Limb (tissue), 2 donors: ENCODE data around the gene ZNF333.
"Not testable (repeated sequence)": the region's sequence is repeated elsewhere in the genome, so short reads cannot be mapped to it uniquely, and the experiment has no call there.

Experiments used
- DNase-seq, 2 donors: peaks; one replicate each; pipeline ENCODE4 v3.0.0-alpha.2; 2016; ENCODE audit errors: extremely low spot score in 2 of 2

ZNF333 gene

GRCh38 chr19:14699641-14700040 lies 9.8 kb downstream of the ZNF333 start:
- no peak for DNase-seq

- no peak for DNase-seq
Observed at GRCh38 chr19:14700711-14701375, 11.0 kb downstream of the ZNF333 start.

GRCh38 chr19:14703833-14704232 lies 14.0 kb downstream of the ZNF333 start:
- DNase-seq: no peak

- DNase-seq: no peak
Observed at GRCh38 chr19:14704450-14704849, 14.6 kb downstream of the ZNF333 start.

GRCh38 chr19:14715841-14716240 lies 26.0 kb downstream of the ZNF333 start:
- no peak for DNase-seq

- DNase-seq: no peak
Observed at GRCh38 chr19:14718522-14719116, 28.8 kb downstream of the ZNF333 start.

- no peak for DNase-seq
Observed at GRCh38 chr19:14719162-14719561, 29.3 kb downstream of the ZNF333 start.

- no peak for DNase-seq
Observed at GRCh38 chr19:14722127-14722526, 32.3 kb downstream of the ZNF333 start.

GRCh38 chr19:14728595-14728994 lies 38.7 kb downstream of the ZNF333 start:
- no peak for DNase-seq

- no peak for DNase-seq
Observed at GRCh38 chr19:14731200-14731599, 41.4 kb downstream of the ZNF333 start.

- no peak for DNase-seq
Observed at GRCh38 chr19:14732510-14732909, 42.7 kb downstream of the ZNF333 start.

GRCh38 chr19:14733574-14733973 lies 43.7 kb downstream of the ZNF333 start:
- DNase-seq: no peak

GRCh38 chr19:14735915-14736314 lies 46.1 kb downstream of the ZNF333 start:
- no peak for DNase-seq

- DNase-seq: no peak
Observed at GRCh38 chr19:14746886-14747285, 57.0 kb downstream of the ZNF333 start.

- no peak for DNase-seq
Observed at GRCh38 chr19:14748601-14749000, 58.8 kb downstream of the ZNF333 start.

GRCh38 chr19:14758816-14759215 lies 69.0 kb downstream of the ZNF333 start:
- DNase-seq: no peak

- DNase-seq: no peak
Observed at GRCh38 chr19:14761607-14762006, 71.8 kb downstream of the ZNF333 start.

- DNase-seq: no peak
Observed at GRCh38 chr19:14762111-14762510, 72.3 kb downstream of the ZNF333 start.

- DNase-seq: no peak
Observed at GRCh38 chr19:14763497-14764145, 73.8 kb downstream of the ZNF333 start.

GRCh38 chr19:14764401-14764800 lies 74.6 kb downstream of the ZNF333 start:
- no peak for DNase-seq

GRCh38 chr19:14765403-14765802 lies 75.6 kb downstream of the ZNF333 start:
- DNase-seq: not testable (repeated sequence)

- DNase-seq: not testable (repeated sequence)
Observed at GRCh38 chr19:14765841-14766240, 76.0 kb downstream of the ZNF333 start.

GRCh38 chr19:14767466-14767971 lies 77.7 kb downstream of the ZNF333 start:
- no peak for DNase-seq
